HG03378 (cell line): ENCODE measurements around the gene PKIG.

Experiments
- ATAC-seq: cut with Tn5 transposase; IDR thresholded peaks from one replicate; pipeline ENCODE4 v1.9.1; 2021; ENCODE audit warnings: mild to moderate bottlenecking, moderate library complexity; ENCODE audit not compliant: unreplicated experiment

Gene PKIG

GRCh38 chr20:44616604-44616964 is 34.2 kb downstream of the PKIG start:
- no peak for ATAC-seq

GRCh38 chr20:44618318-44618731 is 35.9 kb downstream of the PKIG start:
- ATAC-seq, result no peak

- no peak for ATAC-seq
These were observed 36.9 kb downstream of the PKIG start for GRCh38 chr20:44619294-44619693.

GRCh38 chr20:44620030-44620429 is 37.7 kb downstream of the PKIG start:
- ATAC-seq, result no peak

- ATAC-seq, result no peak
These were observed 38.9 kb downstream of the PKIG start for GRCh38 chr20:44621325-44621724.

GRCh38 chr20:44621939-44622338 is 39.6 kb downstream of the PKIG start:
- no peak for ATAC-seq

GRCh38 chr20:44622501-44623270 is 40.3 kb downstream of the PKIG start:
- no peak for ATAC-seq

GRCh38 chr20:44624152-44624551 is 41.8 kb downstream of the PKIG start:
- no peak for ATAC-seq

GRCh38 chr20:44624743-44625271 is 42.4 kb downstream of the PKIG start:
- no peak for ATAC-seq

- ATAC-seq, result no peak
These were observed 43.0 kb downstream of the PKIG start for GRCh38 chr20:44625361-44625760.

GRCh38 chr20:44626278-44626677 is 43.9 kb downstream of the PKIG start:
- no peak for ATAC-seq

GRCh38 chr20:44627364-44628010 is 45.1 kb downstream of the PKIG start:
- ATAC-seq, result no peak

GRCh38 chr20:44629017-44629385 is 46.6 kb downstream of the PKIG start:
- ATAC-seq, result no peak

GRCh38 chr20:44629542-44629941 is 47.2 kb downstream of the PKIG start:
- ATAC-seq, result no peak

GRCh38 chr20:44630297-44630696 is 47.9 kb downstream of the PKIG start:
- no peak for ATAC-seq

GRCh38 chr20:44632103-44632752 is 49.8 kb downstream of the PKIG start:
- ATAC-seq, result no peak

- ATAC-seq, result no peak
These were observed 50.9 kb downstream of the PKIG start for GRCh38 chr20:44633187-44633810.

GRCh38 chr20:44633872-44634600 is 51.7 kb downstream of the PKIG start:
- no peak for ATAC-seq

- no peak for ATAC-seq
These were observed 53.5 kb downstream of the PKIG start for GRCh38 chr20:44635877-44636276.

- no peak for ATAC-seq
These were observed 54.7 kb downstream of the PKIG start for GRCh38 chr20:44637042-44637441.
